Activated CD4-positive, alpha-beta T cell treated with anti-CD3 and anti-CD28 coated beads for 48 hours (primary cell): Measurements from ENCODE around the gene AGPAT2.

ENCODE experiments used
- DNase-seq: peaks from one replicate; pipeline ENCODE4 v3.0.0-alpha.2; 2020

Gene AGPAT2

GRCh38 chr9:136685790-136686533 lies 1.3 kb downstream of the AGPAT2 start:
- DNase-seq = no peak

- DNase-seq = no peak
These were observed 2.0 kb downstream of the AGPAT2 start for GRCh38 chr9:136685216-136685615.

- no peak for DNase-seq
These were observed 2.5 kb downstream of the AGPAT2 start for GRCh38 chr9:136684799-136685198.

DNA sequence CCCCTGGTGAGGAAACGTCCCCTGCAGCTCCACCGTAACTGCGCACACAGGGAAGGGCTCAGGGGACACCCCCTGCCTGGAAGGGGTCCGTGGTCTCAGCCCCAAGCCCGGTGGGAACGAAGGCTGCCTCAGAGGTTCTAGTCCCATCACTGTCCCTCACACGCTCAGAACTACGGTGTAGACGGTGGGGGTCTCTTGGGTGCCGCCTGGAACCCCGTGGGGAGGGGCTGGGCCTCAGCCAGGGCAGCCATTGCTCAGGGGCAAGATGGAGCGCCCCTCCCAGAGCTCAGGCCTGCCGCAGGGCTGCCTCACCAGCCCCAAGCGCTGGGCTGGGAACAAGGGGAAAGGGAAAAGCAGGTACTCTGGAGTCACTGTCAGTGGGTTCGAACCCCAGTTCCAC lies 2.9 kb downstream of the AGPAT2 start:
- no peak for DNase-seq

DNA sequence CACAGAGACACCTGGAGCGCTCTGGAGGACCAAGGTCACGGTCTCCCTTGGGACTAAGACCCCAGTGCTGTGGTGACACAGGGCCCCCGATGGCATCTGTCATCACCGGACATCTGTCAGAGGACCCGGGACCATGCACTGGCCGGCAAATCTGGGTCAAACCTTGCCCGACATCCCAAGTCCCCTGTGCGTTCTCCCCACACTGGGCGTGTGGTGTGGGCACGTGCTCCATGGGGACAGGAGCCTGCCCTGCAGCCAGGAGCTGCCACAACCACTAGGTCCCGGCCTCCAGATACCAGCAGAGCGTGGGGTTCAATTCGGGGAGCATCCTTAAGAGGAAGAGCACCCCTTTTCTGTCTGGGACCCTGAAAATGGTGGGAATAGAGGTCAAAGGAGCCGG lies 3.5 kb downstream of the AGPAT2 start:
- no peak for DNase-seq

GRCh38 chr9:136683173-136683745 lies 4.0 kb downstream of the AGPAT2 start:
- no peak for DNase-seq

DNA sequence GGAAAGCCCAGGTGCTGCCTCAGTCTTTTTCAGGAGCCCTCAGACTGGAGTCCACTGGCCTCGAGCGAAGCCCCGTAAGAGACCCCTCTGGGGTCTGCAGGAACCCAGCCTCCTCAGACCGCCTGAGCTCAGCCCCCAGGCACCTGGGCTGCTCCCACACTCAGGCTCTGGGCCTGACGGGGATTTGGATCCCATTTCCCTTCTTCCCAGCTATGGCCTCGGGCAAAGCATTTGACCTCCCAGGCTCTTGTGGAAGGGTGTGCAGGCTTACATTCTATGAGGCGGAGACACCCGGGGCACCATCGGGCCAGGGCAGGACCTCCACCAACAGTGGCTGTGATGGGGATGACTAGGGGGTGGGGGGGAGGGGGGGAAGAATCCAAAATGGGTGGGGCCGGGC lies 4.5 kb downstream of the AGPAT2 start:
- DNase-seq = no peak

DNA sequence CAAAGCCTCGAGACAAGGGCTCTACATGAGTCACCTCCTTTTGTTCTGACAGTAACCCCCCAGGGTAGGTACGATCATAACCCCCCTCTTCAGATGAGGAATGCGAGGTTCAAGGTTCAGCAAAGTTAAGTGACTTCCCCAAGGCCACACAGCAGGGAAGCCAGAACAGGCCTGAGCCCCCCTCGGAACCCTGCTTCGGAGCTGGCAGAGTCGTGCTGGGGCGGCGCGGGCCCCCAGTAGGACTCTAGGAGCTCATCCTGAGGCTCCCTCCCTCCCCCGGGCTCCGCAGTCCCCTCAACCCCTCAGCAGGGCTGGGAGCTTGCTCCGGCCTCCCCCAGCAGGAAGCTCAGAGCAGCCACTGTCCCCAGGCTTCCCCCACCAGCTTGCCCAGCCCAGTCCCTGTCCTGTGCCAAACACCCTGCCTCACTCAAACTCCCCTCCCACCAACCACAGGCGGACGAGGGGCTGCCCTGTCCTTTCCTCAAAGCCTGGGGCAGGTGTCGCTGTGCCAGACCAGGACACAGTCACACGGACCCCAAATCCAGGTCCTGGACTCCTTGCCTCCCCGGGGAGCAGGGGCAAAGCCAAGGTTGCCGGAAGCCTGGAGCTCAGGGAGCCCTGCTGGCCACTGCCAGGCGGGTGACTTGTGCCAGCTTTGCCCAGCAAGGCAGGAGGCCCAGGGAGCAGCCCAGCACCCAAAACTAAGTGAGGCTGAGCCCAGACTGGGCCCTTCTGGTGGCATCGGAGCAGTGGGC lies 5.1 kb downstream of the AGPAT2 start:
- no peak for DNase-seq

- no peak for DNase-seq
These were observed 6.2 kb downstream of the AGPAT2 start for GRCh38 chr9:136681029-136681428.

DNA sequence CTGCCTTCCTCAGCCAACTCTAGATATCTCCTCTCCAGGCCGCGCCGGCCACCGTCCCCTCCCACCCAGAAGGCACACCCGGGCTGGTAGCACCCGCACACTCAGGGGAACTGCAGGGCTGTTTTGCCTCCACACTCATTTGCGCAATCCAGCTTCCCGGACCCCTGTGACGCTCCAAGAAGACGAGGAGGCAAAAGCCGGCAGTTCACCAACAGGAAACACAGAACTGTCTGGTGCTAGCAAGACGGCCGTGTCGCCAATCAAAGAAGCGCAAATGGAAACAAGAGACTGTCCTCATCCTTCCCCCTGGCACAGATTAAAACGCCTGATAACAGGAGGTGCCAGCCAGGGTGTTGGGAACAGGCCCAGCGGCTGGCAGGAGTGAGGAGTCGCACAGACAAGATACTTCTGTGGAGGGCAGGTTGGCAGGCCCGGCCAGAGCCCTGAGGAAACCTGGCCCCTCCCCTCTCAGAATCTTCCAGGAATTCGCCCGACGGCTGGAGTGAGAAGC lies 7.8 kb downstream of the AGPAT2 start:
- no peak for DNase-seq

DNA sequence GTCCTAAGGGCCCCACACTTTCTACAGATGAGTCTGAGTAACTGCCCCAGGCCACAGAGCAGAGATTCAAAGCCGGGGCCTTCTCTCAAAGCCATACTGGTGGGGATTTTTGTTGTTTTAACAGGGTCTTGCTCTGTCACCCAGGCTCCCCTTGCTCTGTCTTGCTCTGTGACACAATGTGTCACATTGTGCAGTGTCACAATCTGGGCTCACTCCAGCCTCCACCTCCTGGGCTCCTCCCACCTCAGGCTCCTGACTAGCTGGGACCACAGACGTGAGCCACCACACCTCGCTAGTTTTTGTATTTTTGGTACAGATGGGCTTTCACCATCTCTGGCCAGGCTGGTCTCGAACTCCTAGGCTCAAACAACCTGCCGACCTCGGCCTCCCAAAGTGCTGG lies 8.6 kb downstream of the AGPAT2 start:
- DNase-seq = no peak

DNA sequence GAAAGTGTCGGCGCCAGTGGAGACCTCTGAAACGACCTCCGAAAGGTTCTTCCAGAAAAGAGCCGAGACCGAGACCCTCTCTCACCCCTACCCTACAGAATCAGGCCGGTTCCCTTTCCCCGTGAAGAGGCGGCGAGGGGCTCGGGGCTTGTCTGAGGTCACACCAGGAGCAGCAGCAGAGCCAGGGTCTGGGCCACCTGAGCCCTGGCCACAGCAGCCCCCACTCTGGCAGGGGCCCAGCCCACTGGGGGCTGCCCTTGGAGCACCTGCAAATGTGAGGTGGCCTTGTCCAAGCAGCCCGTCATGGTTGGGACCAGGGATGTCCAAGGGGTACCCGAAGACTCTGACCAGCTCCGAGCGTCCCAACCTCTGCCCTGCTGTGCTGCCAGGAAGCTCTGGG lies 9.2 kb downstream of the AGPAT2 start:
- DNase-seq = no peak

GRCh38 chr9:136676920-136677686 lies 10.2 kb downstream of the AGPAT2 start:
- no peak for DNase-seq

- no peak for DNase-seq
These were observed 10.9 kb downstream of the AGPAT2 start for GRCh38 chr9:136676297-136676794.

- DNase-seq = no peak
These were observed 11.6 kb downstream of the AGPAT2 start for GRCh38 chr9:136675477-136676296.

- no peak for DNase-seq
These were observed 12.4 kb downstream of the AGPAT2 start for GRCh38 chr9:136674786-136675349.

GRCh38 chr9:136673975-136674785 lies 13.1 kb downstream of the AGPAT2 start:
- no peak for DNase-seq

DNA sequence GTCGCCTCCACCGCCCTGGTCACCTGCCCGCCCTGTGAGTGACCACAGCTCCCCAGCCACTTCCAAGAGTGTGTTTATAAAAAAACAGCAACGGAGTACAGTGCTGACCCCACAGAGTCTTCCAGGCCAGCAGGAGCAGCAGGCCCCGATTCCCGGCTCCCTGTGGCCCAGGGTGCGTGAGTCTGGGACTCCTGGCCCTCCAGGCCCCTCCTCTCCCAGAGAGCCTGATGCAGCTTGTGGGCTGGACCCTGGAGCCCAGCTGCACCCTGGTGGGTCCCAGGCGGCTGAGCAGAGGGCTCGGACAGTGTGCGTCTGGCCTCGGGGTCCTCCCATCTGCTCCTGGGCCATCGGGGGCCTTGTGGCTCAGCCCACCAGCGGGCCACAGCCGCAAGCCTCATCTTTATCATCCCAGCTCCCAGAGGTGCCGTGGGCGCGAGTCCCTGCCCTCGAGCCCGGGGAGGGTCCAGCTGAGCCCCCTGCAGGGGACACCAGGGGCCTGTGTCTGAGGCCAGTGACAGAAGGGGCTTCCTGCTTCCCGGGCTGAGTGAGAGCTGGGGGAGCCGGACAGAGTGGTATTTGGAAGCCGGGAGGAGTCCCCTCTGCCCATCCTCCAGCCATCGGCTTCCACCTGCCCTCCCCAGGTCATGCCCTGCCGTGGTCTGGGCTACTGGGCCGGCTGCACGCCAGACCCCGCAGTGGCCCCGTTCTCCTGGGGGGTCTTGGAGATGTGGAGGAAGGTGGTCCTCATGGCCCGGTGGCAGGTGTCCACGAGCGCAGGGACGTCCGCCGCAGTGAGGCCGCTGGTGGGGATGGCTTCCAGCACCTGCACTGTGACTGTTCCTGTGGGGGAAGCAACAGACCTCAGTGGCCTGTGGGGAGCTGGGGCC lies 13.9 kb downstream of the AGPAT2 start:
- no peak for DNase-seq

- DNase-seq = no peak
These were observed 14.7 kb downstream of the AGPAT2 start for GRCh38 chr9:136672431-136673087.
